DOHH2 (cell line): Measurements from ENCODE around the gene ADGRA1.

ENCODE experiments used
- H3F3A ChIP-seq: fragments of 200-600 bp; sonication (generic), shearing (Covaris generic); 2 replicates; pipeline ENCODE4 v1.6.0; 2016; ENCODE audit warnings: antibody characterized with exemption, mild to moderate bottlenecking; ENCODE audit not compliant: control insufficient read depth, insufficient read depth
- H3K27ac ChIP-seq: fragments of 200-600 bp; sonication (generic); 2 replicates; pipeline ENCODE4 v1.5.1; 2014; ENCODE audit warnings: low read depth, mild to moderate bottlenecking, low read length, moderate library complexity
- H3K27me3 ChIP-seq: fragments of 200-600 bp; sonication (generic); 2 replicates; pipeline ENCODE4 v1.6.1; 2014; ENCODE audit warnings: mild to moderate bottlenecking, low read length, mixed read lengths; ENCODE audit not compliant: control insufficient read depth
- H3K36me3 ChIP-seq: fragments of 200-600 bp; sonication (generic); 2 replicates; pipeline ENCODE4 v1.6.1; 2014; ENCODE audit warnings: mild to moderate bottlenecking, low read length, moderate library complexity, mixed read lengths; ENCODE audit not compliant: control insufficient read depth
- H3K4me1 ChIP-seq: fragments of 200-600 bp; sonication (generic); 2 replicates; pipeline ENCODE4 v1.6.1; 2014; ENCODE audit warnings: mild to moderate bottlenecking, low read length, mixed read lengths; ENCODE audit not compliant: control insufficient read depth
- H3K4me2 ChIP-seq: fragments of 200-600 bp; sonication (generic); 2 replicates; pipeline ENCODE4 v1.6.0; 2014; ENCODE audit warnings: mild to moderate bottlenecking, low read length, moderate library complexity
- H3K4me3 ChIP-seq: fragments of 200-600 bp; sonication (generic); 2 replicates; pipeline ENCODE4 v1.5.1; 2014; ENCODE audit warnings: mild to moderate bottlenecking, low read length, mixed read lengths
- H3K79me2 ChIP-seq: fragments of 200-600 bp; sonication (generic); 2 replicates; pipeline ENCODE4 v1.6.1; 2014; ENCODE audit warnings: mild to moderate bottlenecking, low read length, mixed read lengths; ENCODE audit not compliant: control insufficient read depth
- H3K9me2 ChIP-seq: fragments of 200-600 bp; sonication (generic); replicated peaks from 2 replicates; pipeline ENCODE4 v1.6.1; 2014; ENCODE audit warnings: mild to moderate bottlenecking, low read length, mixed read lengths; ENCODE audit not compliant: control insufficient read depth
- H3K9me3 ChIP-seq: fragments of 200-600 bp; sonication (generic); 2 replicates; pipeline ENCODE4 v1.6.1; 2014; ENCODE audit warnings: antibody characterized with exemption, low read length, mixed read lengths; ENCODE audit not compliant: control insufficient read depth, insufficient read depth
- H4K20me1 ChIP-seq: fragments of 200-600 bp; sonication (generic); 2 replicates; pipeline ENCODE4 v1.6.0; 2014; ENCODE audit warnings: low read depth, mild to moderate bottlenecking, antibody characterized with exemption, low read length, moderate library complexity; ENCODE audit not compliant: control insufficient read depth, insufficient read depth
- CTCF ChIP-seq: fragments of 200-600 bp; sonication (generic); IDR thresholded peaks from one replicate; pipeline ENCODE4 v1.5.1; 2014; ENCODE audit warnings: antibody characterized with exemption, mild to moderate bottlenecking, low read depth, low read length; ENCODE audit not compliant: poor library complexity, severe bottlenecking
- EZH2phosphoT487 ChIP-seq: fragments of 200-600 bp; sonication (generic); IDR thresholded peaks from 2 replicates; pipeline ENCODE4 v1.6.1; 2017; ENCODE audit warnings: borderline replicate concordance, mild to moderate bottlenecking, antibody characterized with exemption, low read length, moderate library complexity, mixed read lengths

The ADGRA1 gene

DNA sequence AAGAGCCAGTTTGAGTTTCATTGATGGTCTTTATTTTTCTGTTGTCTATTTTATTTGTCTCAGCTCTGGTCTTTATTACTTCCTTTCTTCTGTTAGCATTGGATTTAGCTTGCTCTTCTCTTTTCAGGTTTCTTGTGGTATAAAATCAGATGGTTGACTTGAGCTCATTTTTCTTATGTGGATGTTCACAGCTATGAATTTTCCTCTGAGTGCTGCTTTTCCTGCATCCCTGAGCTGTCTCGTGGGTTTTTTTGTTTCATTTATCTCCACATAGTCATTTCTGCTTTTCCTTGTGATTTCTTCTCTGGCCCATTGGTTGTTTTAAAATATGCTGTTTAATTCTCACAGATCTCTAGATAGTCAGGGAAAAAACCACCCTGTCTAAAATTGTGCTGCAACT, 19.7 kb downstream of the ADGRA1 start:
- Histone ChIP-seq H3F3A (no peaks in the 10 kb centered on the region), H3K4me3 (no peak overlapping the region), H3K4me2 (no peak overlapping the region), H3K9me3 (peaks cover 34% of the 10 kb centered on the region), H4K20me1 (no peaks in the 10 kb centered on the region), H3K27me3 (no peaks in the 10 kb centered on the region), H3K9me2 (no peaks in the 10 kb centered on the region), H3K27ac (no peak overlapping the region), H3K4me1 (no peaks in the 10 kb centered on the region), H3K36me3 (no peaks in the 10 kb centered on the region), H3K79me2 (no peaks in the 10 kb centered on the region)
- TF ChIP-seq EZH2phosphoT487 = no peak
- TF ChIP-seq CTCF = no peak

- Histone ChIP-seq H4K20me1 (no peaks in the 10 kb centered on the region), H3K36me3 (no peaks in the 10 kb centered on the region), H3K79me2 (no peaks in the 10 kb centered on the region), H3K9me3 (peaks cover 36% of the 10 kb centered on the region), H3K4me2 (no peak overlapping the region), H3K9me2 (no peaks in the 10 kb centered on the region), H3K4me3 (no peak overlapping the region), H3K27me3 (no peaks in the 10 kb centered on the region), H3F3A (no peaks in the 10 kb centered on the region), H3K4me1 (no peaks in the 10 kb centered on the region), H3K27ac (no peak overlapping the region)
- TF ChIP-seq CTCF (no peak), EZH2phosphoT487 (no peak)
These were observed 22.0 kb downstream of the ADGRA1 start for GRCh38 chr10:133109711-133110110.

GRCh38 chr10:133110133-133110532, 22.4 kb downstream of the ADGRA1 start:
- Histone ChIP-seq H3K27me3 (no peaks in the 10 kb centered on the region), H3K4me3 (no peak overlapping the region), H3K27ac (no peak overlapping the region), H3K36me3 (no peaks in the 10 kb centered on the region), H3K9me2 (no peaks in the 10 kb centered on the region), H3K79me2 (no peaks in the 10 kb centered on the region), H3F3A (no peaks in the 10 kb centered on the region), H4K20me1 (no peaks in the 10 kb centered on the region), H3K4me1 (no peaks in the 10 kb centered on the region), H3K9me3 (peaks cover 37% of the 10 kb centered on the region), H3K4me2 (no peak overlapping the region)
- TF ChIP-seq EZH2phosphoT487 = no peak
- TF ChIP-seq CTCF = no peak
